HCT116 (cell line): ENCODE measurements around the gene ADAM15. TPM values are rescaled to one million over a fixed set of nuclear protein-coding genes. Genes with fewer than 3 reads are reported as not detected.

ENCODE experiments used
- ATAC-seq: fragments of 200-7000 bp; cut with Tn5 transposase; 2 replicates; pipeline ENCODE4 v1.9.1; 2020; ENCODE audit warnings: mild to moderate bottlenecking, moderate library complexity
- BruUV-seq: library from RNA; stranded (reverse); fragments of 400-500 nt; replicated peaks from 2 replicates; lab custom pipeline; 2021; lab: Mats Ljungman, UMichigan
- CTCF ChIA-PET: fragments of 300-600 bp; sonication (Branson Sonifier 250); formaldehyde crosslinking; loops from one replicate; lab custom pipeline; 2021; ENCODE audit warnings: antibody characterized with exemption; lab: Charles Lee
- POLR2A ChIA-PET: fragments of 300-600, 350-600 bp; sonication (Branson Sonifier 250); formaldehyde crosslinking; loops from one replicate; lab custom pipeline; 2021; ENCODE audit warnings: antibody characterized with exemption; lab: Charles Lee
- RAD21 ChIA-PET, 2 experiments: fragments of 300-600 bp; sonication (Branson Sonifier 250); formaldehyde crosslinking; loops; one replicate each; lab custom pipeline; 2023; ENCODE audit warnings: low total read pairs in 2 of 2; ENCODE audit not compliant: uncharacterized antibody in 2 of 2, unreplicated experiment in 2 of 2, low non-redundant PET in 1 of 2; lab: Charles Lee
- DNase-seq: peaks from one replicate; pipeline ENCODE4 v3.0.0-alpha.2; 2010; ENCODE audit warnings: low read depth, low spot score
- H2AFZ ChIP-seq: fragments of 200-600 bp; shearing (Covaris generic), sonication (generic); 2 replicates; pipeline ENCODE4 v1.6.1; 2017; ENCODE audit warnings: low read depth, mixed run types, mixed read lengths, antibody characterized with exemption, low read length; ENCODE audit not compliant: poor library complexity, severe bottlenecking
- H3K27ac ChIP-seq: 2 replicates; pipeline ENCODE4 v1.5.1; 2012; ENCODE audit warnings: low read depth, low read length
- H3K27me3 ChIP-seq: fragments of 200-600 bp; sonication (generic); 2 replicates; pipeline ENCODE4 v1.6.1; 2016; ENCODE audit warnings: mixed run types, low read length, mixed read lengths; ENCODE audit not compliant: insufficient read depth
- H3K36me3 ChIP-seq, 2 experiments: fragments of 200-500 bp in 1 of 2; fragments of 200-600 bp in 1 of 2; sonication (Bioruptor generic) in 1 of 2; sonication (generic) in 1 of 2; 2 replicates each; pipeline versions ENCODE4 v1.5.1 to v1.6.1; 2014 to 2016; ENCODE audit warnings: low read length in 2 of 2, inconsistent platforms in 1 of 2, mixed read lengths in 1 of 2, mixed run types in 1 of 2; ENCODE audit not compliant: insufficient read depth in 2 of 2, control insufficient read depth in 1 of 2
- H3K4me1 ChIP-seq, 2 experiments: fragments of 200-600 bp in 1 of 2; sonication (generic) in 1 of 2; 2 replicates each; pipeline versions ENCODE4 v1.5.1 to v1.6.1; 2012 to 2017; ENCODE audit warnings: low read length in 2 of 2, inconsistent platforms in 1 of 2, mild to moderate bottlenecking in 1 of 2, mixed read lengths in 1 of 2, mixed run types in 1 of 2, moderate library complexity in 1 of 2; ENCODE audit not compliant: insufficient read depth in 2 of 2, control insufficient read depth in 1 of 2
- H3K4me2 ChIP-seq: fragments of 200-600 bp; sonication (generic); 2 replicates; pipeline ENCODE4 v1.6.1; 2017; ENCODE audit warnings: mixed run types, low read length, mixed read lengths
- H3K4me3 ChIP-seq, 2 experiments: fragments of 200-600 bp in 1 of 2; sonication (generic) in 1 of 2; replicated peaks in 1 of 2; 2 replicates each; pipeline ENCODE4 v1.5.1; 2011 to 2016; ENCODE audit warnings: low read length in 2 of 2, control low read depth in 1 of 2, low read depth in 1 of 2, mild to moderate bottlenecking in 1 of 2, mixed read lengths in 1 of 2, mixed run types in 1 of 2
- H3K79me2 ChIP-seq: fragments of 200-600 bp; sonication (generic); 2 replicates; pipeline ENCODE4 v1.6.1; 2017; ENCODE audit warnings: mild to moderate bottlenecking, mixed run types, low read length, moderate library complexity, mixed read lengths; ENCODE audit not compliant: insufficient read depth
- H3K9ac ChIP-seq: fragments of 200-600 bp; sonication (generic); 2 replicates; pipeline ENCODE4 v1.6.1; 2016; ENCODE audit warnings: low read length, mixed read lengths
- H3K9me2 ChIP-seq: fragments of 200-600 bp; sonication (generic), shearing (Covaris generic); 2 replicates; pipeline ENCODE4 v1.6.1; 2017; ENCODE audit warnings: mixed run types, mild to moderate bottlenecking, moderate library complexity; ENCODE audit not compliant: insufficient read depth
- H3K9me3 ChIP-seq, 2 experiments: fragments of 200-500 bp in 1 of 2; fragments of 200-600 bp in 1 of 2; sonication (Bioruptor generic) in 1 of 2; sonication (generic) in 1 of 2; 2 replicates each; pipeline ENCODE4 v1.6.1; 2014 to 2017; ENCODE audit warnings: low read length in 2 of 2, mixed read lengths in 2 of 2, inconsistent platforms in 1 of 2, low read depth in 1 of 2, mild to moderate bottlenecking in 1 of 2, mixed run types in 1 of 2, moderate library complexity in 1 of 2; ENCODE audit not compliant: control insufficient read depth in 1 of 2, insufficient read depth in 1 of 2
- H4K20me1 ChIP-seq: fragments of 200-600 bp; sonication (generic), shearing (Covaris generic); 2 replicates; pipeline ENCODE4 v1.6.1; 2017; ENCODE audit warnings: mixed run types, mild to moderate bottlenecking, moderate library complexity; ENCODE audit not compliant: insufficient read depth
- CBX3 ChIP-seq: IDR thresholded peaks from 2 replicates; pipeline ENCODE4 v1.6.1; 2012; ENCODE audit warnings: low read depth
- FOSL1 ChIP-seq: IDR thresholded peaks from 2 replicates; pipeline ENCODE4 v1.6.1; 2012; ENCODE audit warnings: low read depth
- JUND ChIP-seq: IDR thresholded peaks from 2 replicates; pipeline ENCODE4 v1.6.1; 2012
- POLR2AphosphoS5 ChIP-seq: IDR thresholded peaks from 2 replicates; pipeline ENCODE4 v1.6.1; 2011; ENCODE audit warnings: mild to moderate bottlenecking, low read depth, low read length, moderate library complexity
- RAD21 ChIP-seq: IDR thresholded peaks from 2 replicates; pipeline ENCODE4 v1.6.1; 2012; ENCODE audit warnings: low read depth, mild to moderate bottlenecking
- SRF ChIP-seq: IDR thresholded peaks from 2 replicates; pipeline ENCODE4 v1.6.1; 2012; ENCODE audit warnings: low read depth
- TCF7L2 ChIP-seq: IDR thresholded peaks from 2 replicates; pipeline ENCODE4 v1.7.0; 2011; ENCODE audit warnings: borderline replicate concordance, inconsistent platforms; ENCODE audit not compliant: insufficient read depth, insufficient read length; ENCODE audit errors: extremely low read depth
- intact Hi-C: fragments of 100-400 bp; cut with micrococcal nuclease; formaldehyde crosslinking; loops from 2 replicates; pipeline ENCODE4 v1.10.0; 2022
- total RNA-seq: library from RNA; stranded (reverse); gene quantifications from one replicate; pipeline ENCODE4 v1.2.1, GENCODE V29; 2021; ENCODE audit not compliant: unreplicated experiment
- TF ChIP-seq, protein P1 (sequence below): IDR thresholded peaks from 2 replicates; pipeline ENCODE4 v1.6.1; 2012; ENCODE audit warnings: low read depth

ADAM15 gene
- total RNA-seq, 1 experiment from 2014 or later = 149 TPM

GRCh38 chr1:155037851-155038441 lies 13.2 kb upstream of the ADAM15 start:
- Histone ChIP-seq H3K4me1 (peaks cover 0 to 11% of the 10 kb centered on the region in 2 experiments; a peak in 2 of 4 replicates), H3K9ac (no peak overlapping the region), H3K27me3 (no peaks in the 10 kb centered on the region), H3K4me3 (no peak overlapping the region), H2AFZ (no peak overlapping the region), H4K20me1 (no peaks in the 10 kb centered on the region), H3K79me2 (no peaks in the 10 kb centered on the region), H3K36me3 (no peaks in the 10 kb centered on the region), H3K27ac (no peak overlapping the region), H3K9me3 (no peaks in the 10 kb centered on the region), H3K9me2 (no peaks in the 10 kb centered on the region), H3K4me2 (no peak overlapping the region)
- no TSS peak for BruUV-seq
- TF ChIP-seq CBX3 (no peak), TCF7L2 (no peak), FOSL1 (no peak), JUND (no peak)
- intact Hi-C loops = no loop called here
- ChIA-PET POLR2A (interaction anchor here (1.2 kb wide), 1 partner anchor 54 kb away, joined by 3 read pairs; the partner anchor contains the start of gene FLAD1), RAD21 (no interaction called here), CTCF (interaction anchor here (1.1 to 1.7 kb wide), 3 partner anchors 11 to 21 kb away, joined by 3 to 6 read pairs (median 3); partner anchors contain the start of gene ADAM15)
- ATAC-seq (no peak), DNase-seq (no peak)

DNA sequence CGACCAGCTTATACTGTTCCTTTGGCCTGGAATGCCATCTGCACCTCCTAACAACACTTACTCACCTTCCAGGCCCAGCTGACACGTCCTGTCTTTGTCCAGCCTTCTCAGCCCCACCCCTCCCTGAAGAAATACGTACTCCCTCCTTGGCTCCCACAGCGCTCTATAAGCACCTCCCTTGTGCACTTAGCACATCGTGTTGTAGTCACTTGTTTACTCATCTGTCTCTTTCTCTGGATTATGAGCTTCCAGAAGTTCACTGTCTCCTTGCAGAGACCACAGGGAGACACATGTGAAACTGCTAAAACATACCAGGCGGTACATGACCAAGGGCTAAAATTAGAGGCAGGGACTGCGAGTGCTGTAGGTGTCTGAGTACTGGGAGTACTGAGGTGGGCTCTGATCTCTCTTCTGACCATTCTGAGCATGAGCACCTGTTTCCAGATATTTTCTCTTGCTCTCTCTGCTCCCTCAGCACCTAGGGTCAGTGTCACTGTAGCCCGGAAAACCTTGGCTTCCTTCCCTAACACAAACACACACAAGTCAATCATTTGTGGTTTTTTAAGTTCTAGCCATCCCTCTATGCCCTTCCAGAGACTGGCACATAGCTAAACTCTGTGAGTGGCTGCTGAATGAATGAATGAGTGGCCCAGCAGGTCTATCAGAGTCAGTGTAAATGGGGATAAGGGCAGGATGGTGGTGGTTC lies 12.4 kb upstream of the ADAM15 start:
- no TSS peak for BruUV-seq
- Histone ChIP-seq H3K4me3 (no peak overlapping the region), H3K4me2 (no peak overlapping the region), H3K9me3 (no peaks in the 10 kb centered on the region), H2AFZ (no peak overlapping the region), H3K4me1 (peaks cover 0 to 11% of the 10 kb centered on the region in 2 experiments; a peak in 2 of 4 replicates), H3K9ac (no peak overlapping the region), H3K9me2 (no peaks in the 10 kb centered on the region), H3K27ac (no peak overlapping the region), H4K20me1 (no peaks in the 10 kb centered on the region), H3K79me2 (no peaks in the 10 kb centered on the region), H3K36me3 (no peaks in the 10 kb centered on the region), H3K27me3 (no peaks in the 10 kb centered on the region)
- ChIA-PET POLR2A (interaction anchor here (1.2 kb wide), 1 partner anchor 55 kb away, joined by 3 read pairs; the partner anchor contains the start of gene FLAD1), RAD21 (no interaction called here), CTCF (interaction anchor here (1.1 to 1.7 kb wide), 2 partner anchors 10 to 12 kb away, joined by 3 to 6 read pairs; partner anchors contain the start of gene ADAM15)
- ATAC-seq = 0 out of 2 replicates have a peak, but pooled peaks have one; percentile 36
- DNase-seq = no peak
- TF ChIP-seq CBX3 (no peak), POLR2AphosphoS5 (no peak), RAD21 (no peak), FOSL1 (no peak), JUND (no peak), SRF (no peak)
- TF ChIP-seq, protein P1, sequence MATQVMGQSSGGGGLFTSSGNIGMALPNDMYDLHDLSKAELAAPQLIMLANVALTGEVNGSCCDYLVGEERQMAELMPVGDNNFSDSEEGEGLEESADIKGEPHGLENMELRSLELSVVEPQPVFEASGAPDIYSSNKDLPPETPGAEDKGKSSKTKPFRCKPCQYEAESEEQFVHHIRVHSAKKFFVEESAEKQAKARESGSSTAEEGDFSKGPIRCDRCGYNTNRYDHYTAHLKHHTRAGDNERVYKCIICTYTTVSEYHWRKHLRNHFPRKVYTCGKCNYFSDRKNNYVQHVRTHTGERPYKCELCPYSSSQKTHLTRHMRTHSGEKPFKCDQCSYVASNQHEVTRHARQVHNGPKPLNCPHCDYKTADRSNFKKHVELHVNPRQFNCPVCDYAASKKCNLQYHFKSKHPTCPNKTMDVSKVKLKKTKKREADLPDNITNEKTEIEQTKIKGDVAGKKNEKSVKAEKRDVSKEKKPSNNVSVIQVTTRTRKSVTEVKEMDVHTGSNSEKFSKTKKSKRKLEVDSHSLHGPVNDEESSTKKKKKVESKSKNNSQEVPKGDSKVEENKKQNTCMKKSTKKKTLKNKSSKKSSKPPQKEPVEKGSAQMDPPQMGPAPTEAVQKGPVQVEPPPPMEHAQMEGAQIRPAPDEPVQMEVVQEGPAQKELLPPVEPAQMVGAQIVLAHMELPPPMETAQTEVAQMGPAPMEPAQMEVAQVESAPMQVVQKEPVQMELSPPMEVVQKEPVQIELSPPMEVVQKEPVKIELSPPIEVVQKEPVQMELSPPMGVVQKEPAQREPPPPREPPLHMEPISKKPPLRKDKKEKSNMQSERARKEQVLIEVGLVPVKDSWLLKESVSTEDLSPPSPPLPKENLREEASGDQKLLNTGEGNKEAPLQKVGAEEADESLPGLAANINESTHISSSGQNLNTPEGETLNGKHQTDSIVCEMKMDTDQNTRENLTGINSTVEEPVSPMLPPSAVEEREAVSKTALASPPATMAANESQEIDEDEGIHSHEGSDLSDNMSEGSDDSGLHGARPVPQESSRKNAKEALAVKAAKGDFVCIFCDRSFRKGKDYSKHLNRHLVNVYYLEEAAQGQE = no peak
- TF ChIP-seq, all 23 proteins: peak for 0
- intact Hi-C loops = no loop called here
